T-helper 2 cell (primary cell): ENCODE data around the gene SUPT5H.
"Not testable (repeated sequence)": the region's sequence is repeated elsewhere in the genome, so short reads cannot be mapped to it uniquely, and the experiment has no call there.

ENCODE experiments used
- DNase-seq, 5 experiments: peaks; one replicate each; pipeline versions ENCODE4 v3.0.0 to v3.0.0-alpha.2; 2012 to 2022

The SUPT5H gene

GRCh38 chr19:39469036-39469435 lies 23.7 kb downstream of the SUPT5H start:
- no peak for DNase-seq

GRCh38 chr19:39469567-39469966 lies 24.2 kb downstream of the SUPT5H start:
- no peak for DNase-seq

GRCh38 chr19:39470724-39471339 lies 25.4 kb downstream of the SUPT5H start:
- DNase-seq: no peak

- no peak for DNase-seq
Observed at GRCh38 chr19:39471756-39472536, 26.6 kb downstream of the SUPT5H start.

GRCh38 chr19:39472746-39473442 lies 27.5 kb downstream of the SUPT5H start:
- no peak for DNase-seq

- DNase-seq: no peak
Observed at GRCh38 chr19:39473443-39473960, 28.1 kb downstream of the SUPT5H start.

GRCh38 chr19:39474139-39474620 lies 28.8 kb downstream of the SUPT5H start:
- peak; percentile 43 to 66 (median 63) for DNase-seq

- no peak for DNase-seq
Observed at GRCh38 chr19:39475748-39476147, 30.4 kb downstream of the SUPT5H start.

GRCh38 chr19:39479319-39479801 lies 34.0 kb downstream of the SUPT5H start:
- not testable (repeated sequence) for DNase-seq

GRCh38 chr19:39479916-39480315 lies 34.5 kb downstream of the SUPT5H start:
- DNase-seq: no peak

GRCh38 chr19:39480337-39481228 lies 35.2 kb downstream of the SUPT5H start, which contains the start of gene TIMM50:
Gene TIMM50, plus strand, starts transcription at chr19:39480838. Its CDS starts 16 bp downstream, at chr19:39480854.
- DNase-seq: peak; percentile 90 to 98 (median 96)

- no peak for DNase-seq
Observed at GRCh38 chr19:39481229-39481545, 35.8 kb downstream of the SUPT5H start.

- no peak for DNase-seq
Observed at GRCh38 chr19:39481676-39482075, 36.3 kb downstream of the SUPT5H start.

- DNase-seq: no peak
Observed at GRCh38 chr19:39483141-39483540, 37.8 kb downstream of the SUPT5H start.

- DNase-seq: no peak
Observed at GRCh38 chr19:39489756-39490155, 44.4 kb downstream of the SUPT5H start.

GRCh38 chr19:39492225-39492624 lies 46.8 kb downstream of the SUPT5H start:
- no peak for DNase-seq

- no peak for DNase-seq
Observed at GRCh38 chr19:39492788-39493187, 47.4 kb downstream of the SUPT5H start.

- DNase-seq: no peak
Observed at GRCh38 chr19:39494661-39495060, 49.3 kb downstream of the SUPT5H start.

GRCh38 chr19:39496063-39496462 lies 50.7 kb downstream of the SUPT5H start:
- DNase-seq: no peak

GRCh38 chr19:39497701-39497995 lies 52.3 kb downstream of the SUPT5H start:
- DNase-seq: no peak

GRCh38 chr19:39497996-39498797 lies 52.8 kb downstream of the SUPT5H start:
- peak in 1 of 5 experiments; percentile 58 for DNase-seq
